ENCODE measurements around the gene NDUFB11.

Gene NDUFB11

GRCh38 chrX:47174846-47175587, 30.5 kb upstream of the NDUFB11 start:
- DNase-seq (ENCODE audit: low spot score) = no peak

GRCh38 chrX:47174376-47174775, 29.9 kb upstream of the NDUFB11 start:
- DNase-seq (ENCODE audit: low spot score) = no peak

GRCh38 chrX:47172971-47173792, 28.7 kb upstream of the NDUFB11 start:
- no peak for DNase-seq (ENCODE audit: low spot score)

GRCh38 chrX:47172549-47172948, 28.0 kb upstream of the NDUFB11 start:
- DNase-seq (ENCODE audit: low spot score) = no peak

- no peak for DNase-seq (ENCODE audit: low spot score)
These were observed 27.5 kb upstream of the NDUFB11 start for GRCh38 chrX:47171996-47172395.

- no peak for DNase-seq (ENCODE audit: low spot score)
These were observed 26.6 kb upstream of the NDUFB11 start for GRCh38 chrX:47170861-47171692.

GRCh38 chrX:47169726-47170515, 25.4 kb upstream of the NDUFB11 start:
- DNase-seq (ENCODE audit: low spot score) = no peak

- DNase-seq (ENCODE audit: low spot score) = no peak
These were observed 24.8 kb upstream of the NDUFB11 start for GRCh38 chrX:47169273-47169672.

- DNase-seq (ENCODE audit: low spot score) = no peak
These were observed 24.1 kb upstream of the NDUFB11 start for GRCh38 chrX:47168495-47169073.

- DNase-seq (ENCODE audit: low spot score) = no peak
These were observed 21.6 kb upstream of the NDUFB11 start for GRCh38 chrX:47166126-47166525.

GRCh38 chrX:47164420-47164819, 19.9 kb upstream of the NDUFB11 start:
- no peak for DNase-seq (ENCODE audit: low spot score)

GRCh38 chrX:47162927-47163583, 18.6 kb upstream of the NDUFB11 start:
- DNase-seq (ENCODE audit: low spot score) = no peak

- DNase-seq (ENCODE audit: low spot score) = no peak
These were observed 16.3 kb upstream of the NDUFB11 start for GRCh38 chrX:47160781-47161180.

- DNase-seq (ENCODE audit: low spot score) = no peak
These were observed 14.3 kb upstream of the NDUFB11 start for GRCh38 chrX:47158781-47159180.

- DNase-seq (ENCODE audit: low spot score) = no peak
These were observed 13.6 kb upstream of the NDUFB11 start for GRCh38 chrX:47158131-47158530.

GRCh38 chrX:47156611-47157520, 12.4 kb upstream of the NDUFB11 start:
- DNase-seq (ENCODE audit: low spot score) = no peak

- no peak for DNase-seq (ENCODE audit: low spot score)
These were observed 6.9 kb upstream of the NDUFB11 start for GRCh38 chrX:47151435-47151834.

- DNase-seq (ENCODE audit: low spot score) = peak; percentile 35
These were observed 4.4 kb upstream of the NDUFB11 start for GRCh38 chrX:47148946-47149345.

GRCh38 chrX:47146936-47147859, 2.7 kb upstream of the NDUFB11 start:
- DNase-seq (ENCODE audit: low spot score) = no peak
